Liver (tissue), 3 donors: ENCODE data around the gene SPRN.

Source experiments
- CTCF ChIP-seq: fragments of 150-350 bp; IDR thresholded peaks from 2 replicates; pipeline ENCODE4 v1.5.1; 2017; ENCODE audit warnings: improper control_type of control experiment, low read depth, low read length; ENCODE audit not compliant: missing input control
- FOXA1 ChIP-seq: IDR thresholded peaks from 2 replicates; pipeline ENCODE4 v1.6.1; 2016; ENCODE audit warnings: antibody characterized with exemption
- JUND ChIP-seq, 2 donors: IDR thresholded peaks; 2 replicates each; pipeline ENCODE4 v1.6.1; 2016; ENCODE audit warnings: antibody characterized with exemption in 2 of 2
- RAD21 ChIP-seq, 2 donors: IDR thresholded peaks; 2 replicates each; pipeline ENCODE4 v1.6.1; 2016; ENCODE audit warnings: antibody characterized with exemption in 2 of 2, mild to moderate bottlenecking in 2 of 2
- RXRA ChIP-seq, 2 donors: IDR thresholded peaks; 2 replicates each; pipeline ENCODE4 v1.6.1; 2017 to 2018; ENCODE audit warnings: antibody characterized with exemption in 2 of 2, mild to moderate bottlenecking in 1 of 2
- SP1 ChIP-seq: IDR thresholded peaks from 2 replicates; pipeline ENCODE4 v1.6.1; 2018; ENCODE audit warnings: antibody characterized with exemption, mild to moderate bottlenecking
- TAF1 ChIP-seq: conservative IDR thresholded peaks from 2 replicates; pipeline ENCODE4 v1.6.1; 2016; ENCODE audit warnings: antibody characterized with exemption, mild to moderate bottlenecking
- YY1 ChIP-seq: IDR thresholded peaks from 2 replicates; pipeline ENCODE4 v1.6.1; 2016; ENCODE audit warnings: antibody characterized with exemption, mild to moderate bottlenecking
- TF ChIP-seq, protein P1 (sequence below): IDR thresholded peaks from 2 replicates; pipeline ENCODE4 v1.6.1; 2016; ENCODE audit warnings: antibody characterized with exemption
- TF ChIP-seq, protein P2 (sequence below): IDR thresholded peaks from 2 replicates; pipeline ENCODE4 v1.6.1; 2016; ENCODE audit warnings: antibody characterized with exemption, mild to moderate bottlenecking
- TF ChIP-seq, protein P3 (sequence below): IDR thresholded peaks from 2 replicates; pipeline ENCODE4 v1.6.1; 2016; ENCODE audit warnings: antibody characterized with exemption
- TF ChIP-seq, protein P4 (sequence below): IDR thresholded peaks from 2 replicates; pipeline ENCODE4 v1.6.1; 2016; ENCODE audit warnings: antibody characterized with exemption
- donor health status: healthy.
- donor health status: healthy.

DNA sequence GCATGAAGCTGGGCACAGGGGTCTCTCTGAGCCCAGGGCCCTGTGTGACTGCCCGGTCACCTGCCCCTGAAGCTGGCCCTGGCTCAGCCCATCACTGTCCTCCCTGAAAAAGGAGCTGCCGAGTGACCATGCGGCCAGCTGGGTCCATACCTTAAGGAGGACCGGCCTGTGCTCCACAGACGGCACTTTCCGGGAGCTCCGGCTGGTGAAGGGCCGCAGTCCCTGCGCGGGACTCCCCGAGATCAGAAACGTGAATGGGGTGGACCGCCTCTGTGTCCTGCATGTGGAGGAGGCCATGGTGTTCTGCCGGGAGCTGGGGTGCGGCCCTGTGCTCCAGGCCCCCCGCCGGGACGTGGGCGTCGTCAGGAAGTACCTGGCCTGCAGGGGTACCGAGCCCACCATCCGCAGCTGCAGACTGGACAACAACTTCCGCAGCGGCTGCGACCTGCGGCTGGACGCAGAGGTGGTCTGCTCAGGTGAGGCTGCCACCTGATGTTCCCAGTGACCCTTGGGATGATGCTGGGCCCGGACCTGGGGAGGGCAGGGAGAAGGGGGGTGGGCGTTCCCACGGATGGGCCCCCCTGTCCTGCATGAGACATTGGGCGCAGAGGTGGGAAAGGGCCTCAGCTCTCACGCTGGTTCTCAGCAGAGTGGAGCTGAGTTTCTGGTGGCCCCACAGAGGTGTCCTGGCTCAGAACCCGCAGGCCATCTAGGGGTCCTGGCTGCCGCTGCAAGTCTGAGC lies 32.8 kb upstream of the SPRN start:
- TF ChIP-seq CTCF (no peak), JUND (IDR thresholded peaks at IDR 0.05) (no peak), YY1 (no peak), SP1 (no peak), TAF1 (no peak), FOXA1 (no peak), RAD21 (IDR thresholded peaks at IDR 0.05) (no peak), RXRA (IDR thresholded peaks at IDR 0.05) (no peak)
- TF ChIP-seq, protein P1, sequence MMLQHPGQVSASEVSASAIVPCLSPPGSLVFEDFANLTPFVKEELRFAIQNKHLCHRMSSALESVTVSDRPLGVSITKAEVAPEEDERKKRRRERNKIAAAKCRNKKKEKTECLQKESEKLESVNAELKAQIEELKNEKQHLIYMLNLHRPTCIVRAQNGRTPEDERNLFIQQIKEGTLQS = no peak
- TF ChIP-seq, protein P2, sequence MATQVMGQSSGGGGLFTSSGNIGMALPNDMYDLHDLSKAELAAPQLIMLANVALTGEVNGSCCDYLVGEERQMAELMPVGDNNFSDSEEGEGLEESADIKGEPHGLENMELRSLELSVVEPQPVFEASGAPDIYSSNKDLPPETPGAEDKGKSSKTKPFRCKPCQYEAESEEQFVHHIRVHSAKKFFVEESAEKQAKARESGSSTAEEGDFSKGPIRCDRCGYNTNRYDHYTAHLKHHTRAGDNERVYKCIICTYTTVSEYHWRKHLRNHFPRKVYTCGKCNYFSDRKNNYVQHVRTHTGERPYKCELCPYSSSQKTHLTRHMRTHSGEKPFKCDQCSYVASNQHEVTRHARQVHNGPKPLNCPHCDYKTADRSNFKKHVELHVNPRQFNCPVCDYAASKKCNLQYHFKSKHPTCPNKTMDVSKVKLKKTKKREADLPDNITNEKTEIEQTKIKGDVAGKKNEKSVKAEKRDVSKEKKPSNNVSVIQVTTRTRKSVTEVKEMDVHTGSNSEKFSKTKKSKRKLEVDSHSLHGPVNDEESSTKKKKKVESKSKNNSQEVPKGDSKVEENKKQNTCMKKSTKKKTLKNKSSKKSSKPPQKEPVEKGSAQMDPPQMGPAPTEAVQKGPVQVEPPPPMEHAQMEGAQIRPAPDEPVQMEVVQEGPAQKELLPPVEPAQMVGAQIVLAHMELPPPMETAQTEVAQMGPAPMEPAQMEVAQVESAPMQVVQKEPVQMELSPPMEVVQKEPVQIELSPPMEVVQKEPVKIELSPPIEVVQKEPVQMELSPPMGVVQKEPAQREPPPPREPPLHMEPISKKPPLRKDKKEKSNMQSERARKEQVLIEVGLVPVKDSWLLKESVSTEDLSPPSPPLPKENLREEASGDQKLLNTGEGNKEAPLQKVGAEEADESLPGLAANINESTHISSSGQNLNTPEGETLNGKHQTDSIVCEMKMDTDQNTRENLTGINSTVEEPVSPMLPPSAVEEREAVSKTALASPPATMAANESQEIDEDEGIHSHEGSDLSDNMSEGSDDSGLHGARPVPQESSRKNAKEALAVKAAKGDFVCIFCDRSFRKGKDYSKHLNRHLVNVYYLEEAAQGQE = no peak
- TF ChIP-seq, protein P3, sequence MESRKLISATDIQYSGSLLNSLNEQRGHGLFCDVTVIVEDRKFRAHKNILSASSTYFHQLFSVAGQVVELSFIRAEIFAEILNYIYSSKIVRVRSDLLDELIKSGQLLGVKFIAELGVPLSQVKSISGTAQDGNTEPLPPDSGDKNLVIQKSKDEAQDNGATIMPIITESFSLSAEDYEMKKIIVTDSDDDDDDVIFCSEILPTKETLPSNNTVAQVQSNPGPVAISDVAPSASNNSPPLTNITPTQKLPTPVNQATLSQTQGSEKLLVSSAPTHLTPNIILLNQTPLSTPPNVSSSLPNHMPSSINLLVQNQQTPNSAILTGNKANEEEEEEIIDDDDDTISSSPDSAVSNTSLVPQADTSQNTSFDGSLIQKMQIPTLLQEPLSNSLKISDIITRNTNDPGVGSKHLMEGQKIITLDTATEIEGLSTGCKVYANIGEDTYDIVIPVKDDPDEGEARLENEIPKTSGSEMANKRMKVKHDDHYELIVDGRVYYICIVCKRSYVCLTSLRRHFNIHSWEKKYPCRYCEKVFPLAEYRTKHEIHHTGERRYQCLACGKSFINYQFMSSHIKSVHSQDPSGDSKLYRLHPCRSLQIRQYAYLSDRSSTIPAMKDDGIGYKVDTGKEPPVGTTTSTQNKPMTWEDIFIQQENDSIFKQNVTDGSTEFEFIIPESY = no peak
- TF ChIP-seq, protein P4, sequence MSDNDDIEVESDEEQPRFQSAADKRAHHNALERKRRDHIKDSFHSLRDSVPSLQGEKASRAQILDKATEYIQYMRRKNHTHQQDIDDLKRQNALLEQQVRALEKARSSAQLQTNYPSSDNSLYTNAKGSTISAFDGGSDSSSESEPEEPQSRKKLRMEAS = no peak
